MG63 (cell line): ENCODE measurements around the gene ZNF738. TPM values are rescaled to one million over a fixed set of nuclear protein-coding genes. Genes with fewer than 3 reads are reported as not detected.
"Not testable (repeated sequence)": the region's sequence is repeated elsewhere in the genome, so short reads cannot be mapped to it uniquely, and the experiment has no call there.

Experiments
- DNase-seq: peaks from one replicate; pipeline ENCODE4 v3.0.0-alpha.2; 2020
- H3K27me3 ChIP-seq: fragments of 250-450 bp; sonication (Bioruptor Pico); 2 replicates; pipeline ENCODE4 v1.5.1; 2020; ENCODE audit warnings: mild to moderate bottlenecking, moderate library complexity
- H3K36me3 ChIP-seq: fragments of 250-450 bp; sonication (Bioruptor Pico); 2 replicates; pipeline ENCODE4 v1.5.1; 2020; ENCODE audit warnings: mild to moderate bottlenecking, moderate library complexity
- H3K4me3 ChIP-seq: fragments of 250-450 bp; sonication (Bioruptor Pico); 2 replicates; pipeline ENCODE4 v1.5.1; 2020; ENCODE audit warnings: mild to moderate bottlenecking, moderate library complexity
- H3K9me3 ChIP-seq: fragments of 250-450 bp; sonication (Bioruptor Pico); 2 replicates; pipeline ENCODE4 v1.5.1; 2020; ENCODE audit warnings: mild to moderate bottlenecking, moderate library complexity
- total RNA-seq: library from RNA; depleted of rRNA; stranded (reverse); fragments of >200 nt; shearing (Covaris generic); gene quantifications from 2 replicates; pipeline ENCODE4 v1.2.3, GENCODE V29; 2014; ENCODE audit warnings: low replicate concordance; rRNA removed

ZNF738 gene
- 6.4 and 17.9 TPM in 2 replicates for total RNA-seq

DNA sequence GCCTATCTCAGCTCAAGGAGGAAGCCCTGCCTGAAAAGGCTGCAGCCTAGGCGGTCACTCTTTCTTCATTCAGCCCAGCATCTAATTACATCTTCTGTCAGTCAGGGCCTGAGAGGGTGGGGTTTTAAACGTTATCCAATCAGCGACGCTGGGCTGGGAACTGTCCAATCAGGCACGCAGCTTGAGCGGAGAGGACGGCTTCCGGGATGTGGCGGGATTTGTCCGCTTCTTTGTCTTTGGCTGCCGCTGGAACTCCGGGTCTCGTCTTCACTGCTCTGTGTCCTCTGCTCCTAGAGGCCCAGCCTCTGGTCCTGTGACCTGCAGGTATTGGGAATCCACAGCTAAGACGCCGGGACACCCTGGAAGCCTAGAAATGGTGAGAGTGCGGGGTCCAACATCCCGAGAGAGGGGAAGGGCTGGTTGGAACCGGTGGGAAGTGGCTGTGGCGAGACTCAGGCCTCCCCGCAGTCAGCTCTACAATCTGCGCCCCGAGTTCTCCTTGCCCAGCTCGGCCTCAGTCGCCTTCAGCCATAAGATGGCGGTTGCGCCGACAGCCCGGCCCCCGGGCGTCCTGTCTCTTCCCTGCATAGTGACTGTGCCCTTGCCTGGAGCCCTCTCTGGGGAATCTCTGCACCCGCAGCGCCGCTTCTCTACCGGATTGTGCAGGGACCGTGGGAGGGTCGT is at the start of gene ZNF738:
Gene ZNF738 (plus strand): TSS at position 233 of the 684 bp plus-strand sequence. CDS start 141 bp downstream, at position 374.
- H3K27me3 ChIP-seq, result no peaks in the 10 kb centered on the region
- peak within 1 kb of the TSS; percentile 77 for H3K4me3 ChIP-seq
- H3K9me3 ChIP-seq, result no peaks in the 10 kb centered on the region
- DNase-seq, result peak; percentile 89
- H3K36me3 ChIP-seq, result peaks cover 12% of the 10 kb centered on the region

DNA sequence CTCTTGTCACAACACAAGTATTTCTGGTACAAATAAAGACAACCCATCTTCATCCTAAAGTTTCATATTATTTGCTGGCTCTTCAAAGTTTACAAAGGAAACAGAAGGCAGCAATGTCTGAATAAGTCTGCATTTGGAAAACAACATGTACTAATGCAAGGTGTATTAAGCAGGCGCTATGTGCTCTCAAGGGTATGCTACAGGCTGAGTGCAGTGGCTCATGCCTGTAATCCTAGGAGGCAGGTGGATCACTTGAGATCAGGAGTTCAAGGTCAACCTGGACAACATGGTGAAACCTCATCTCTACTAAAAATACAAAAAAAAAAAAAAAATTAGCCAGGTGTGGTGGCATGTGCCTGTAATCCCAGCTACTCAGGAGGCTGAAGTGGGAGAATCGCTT is 46.0 kb upstream of the ZNF738 start:
- not testable (repeated sequence) for H3K4me3 ChIP-seq, H3K9me3 ChIP-seq, H3K36me3 ChIP-seq, H3K27me3 ChIP-seq, DNase-seq

DNA sequence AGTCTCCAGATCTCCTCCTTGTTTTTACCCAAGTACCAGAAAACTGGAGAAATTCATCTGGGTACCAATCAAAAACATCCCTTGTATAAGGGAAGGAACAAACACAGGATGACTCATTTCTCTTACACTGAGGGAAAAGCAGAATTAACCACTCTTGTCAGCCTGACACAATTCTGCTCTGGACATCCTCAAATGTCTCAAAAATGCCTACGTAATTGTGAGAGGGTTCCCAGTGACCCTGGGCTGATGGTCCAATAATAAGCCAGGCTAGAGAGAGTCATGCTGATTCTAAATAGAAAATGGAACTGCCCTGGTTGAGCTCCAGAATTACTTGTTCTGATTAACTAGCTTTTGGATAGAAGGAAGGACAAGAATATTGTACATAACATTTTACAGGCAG is 44.1 kb upstream of the ZNF738 start:
- no peaks in the 10 kb centered on the region; the same call in none of the 2 replicates for H3K36me3 ChIP-seq

DNA sequence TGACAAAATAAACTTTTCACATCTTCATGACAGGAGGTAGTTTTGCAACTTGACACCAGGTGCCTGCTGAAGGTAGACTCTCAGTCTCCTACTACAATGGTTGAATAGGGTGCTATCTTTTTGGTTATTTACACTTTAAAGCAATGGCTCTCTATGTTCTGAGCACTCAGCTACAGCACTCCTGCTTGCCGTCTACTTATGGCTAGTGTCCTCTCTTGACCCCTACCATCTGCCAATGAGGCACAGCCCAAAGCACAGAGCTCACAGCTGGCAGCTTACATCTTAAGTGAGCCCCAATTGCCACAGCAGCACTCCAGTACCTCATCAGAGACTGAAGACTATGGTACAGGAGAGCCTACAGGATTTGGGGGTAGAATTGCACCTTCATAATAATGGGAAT is 41.0 kb upstream of the ZNF738 start:
- Histone ChIP-seq H3K36me3 (no peaks in the 10 kb centered on the region; the same call in 1 of the 2 replicates), H3K4me3 (no peak overlapping the region), H3K27me3 (no peaks in the 10 kb centered on the region), H3K9me3 (no peaks in the 10 kb centered on the region)
- no peak for DNase-seq

More for the DNA sequence above, 44.1 kb upstream of the ZNF738 start:
- DNase-seq, result no peak
- H3K9me3 ChIP-seq, result no peaks in the 10 kb centered on the region
- H3K27me3 ChIP-seq, result no peaks in the 10 kb centered on the region
- no peak overlapping the region for H3K4me3 ChIP-seq

DNA sequence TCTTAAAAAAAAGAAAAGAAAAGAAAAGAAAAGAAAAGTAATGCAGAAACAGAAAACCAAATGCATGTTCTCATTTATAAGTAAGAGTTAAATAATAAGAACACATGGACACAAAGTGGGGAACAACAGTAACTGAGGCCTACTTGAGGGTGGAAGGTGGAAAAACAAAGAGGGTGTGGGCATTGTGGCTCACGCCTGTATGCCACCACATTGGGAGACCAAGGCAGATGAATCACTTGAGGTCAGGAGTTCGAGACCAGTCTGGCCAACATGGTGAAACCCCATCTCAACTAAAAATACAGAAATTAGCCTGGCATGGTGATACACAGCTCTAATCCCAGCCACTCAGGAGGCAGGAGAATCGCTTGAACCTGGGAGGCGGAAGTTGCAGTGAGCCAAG is 37.7 kb upstream of the ZNF738 start:
- DNase-seq, result no peak

DNA sequence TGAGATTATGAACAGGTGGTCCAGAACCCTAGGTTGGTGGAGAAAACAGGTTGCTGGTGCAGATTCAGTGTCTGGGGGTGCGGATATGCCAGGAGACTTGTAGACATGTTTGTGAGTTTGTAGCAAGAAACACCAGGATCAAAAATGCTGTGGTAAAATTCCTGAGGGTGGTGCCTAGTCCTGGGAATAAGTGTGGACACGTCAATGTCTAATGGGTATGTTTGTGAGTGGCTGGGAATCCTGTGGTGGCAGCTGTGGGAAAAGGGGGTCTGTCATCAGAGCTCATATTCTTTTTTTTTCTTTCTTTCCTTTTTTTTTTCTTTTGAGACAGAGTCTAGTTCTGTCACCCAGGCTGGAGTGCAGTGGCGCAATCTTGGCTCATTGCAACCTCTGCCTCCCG is 36.8 kb upstream of the ZNF738 start:
- Histone ChIP-seq H3K36me3 (peaks cover 8% of the 10 kb centered on the region), H3K27me3 (no peaks in the 10 kb centered on the region), H3K9me3 (peaks cover 3% of the 10 kb centered on the region; the same call in 1 of the 2 replicates), H3K4me3 (no peak overlapping the region)
- DNase-seq, result no peak

More for the DNA sequence above, 37.7 kb upstream of the ZNF738 start:
- Histone ChIP-seq H3K9me3 (peaks cover 3% of the 10 kb centered on the region; the same call in 1 of the 2 replicates), H3K36me3 (peaks cover 3% of the 10 kb centered on the region), H3K27me3 (no peaks in the 10 kb centered on the region), H3K4me3 (no peak overlapping the region)

DNA sequence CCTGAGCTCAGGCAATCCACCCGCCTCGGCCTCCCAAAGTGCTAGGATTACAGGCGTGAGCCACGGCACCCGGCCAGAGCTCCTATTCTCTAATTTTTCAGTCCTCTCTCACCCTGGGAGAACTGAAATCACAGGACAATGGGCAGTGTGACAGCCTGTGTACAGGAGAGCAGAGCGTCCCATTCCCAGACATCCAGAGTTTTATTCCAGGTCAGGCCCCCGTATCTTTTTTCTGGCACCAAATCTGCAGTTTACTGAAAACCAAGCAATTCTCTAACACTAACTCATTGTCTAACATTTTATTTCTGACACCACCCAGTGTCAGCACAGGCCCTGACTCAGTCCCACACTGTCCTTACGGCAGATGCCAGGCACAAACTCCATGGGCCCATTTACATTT is 36.3 kb upstream of the ZNF738 start:
- H3K36me3 ChIP-seq, result peaks cover 8% of the 10 kb centered on the region
- H3K4me3 ChIP-seq, result no peak overlapping the region
- DNase-seq, result no peak
- no peaks in the 10 kb centered on the region for H3K27me3 ChIP-seq
- peaks cover 3% of the 10 kb centered on the region; the same call in 1 of the 2 replicates for H3K9me3 ChIP-seq

DNA sequence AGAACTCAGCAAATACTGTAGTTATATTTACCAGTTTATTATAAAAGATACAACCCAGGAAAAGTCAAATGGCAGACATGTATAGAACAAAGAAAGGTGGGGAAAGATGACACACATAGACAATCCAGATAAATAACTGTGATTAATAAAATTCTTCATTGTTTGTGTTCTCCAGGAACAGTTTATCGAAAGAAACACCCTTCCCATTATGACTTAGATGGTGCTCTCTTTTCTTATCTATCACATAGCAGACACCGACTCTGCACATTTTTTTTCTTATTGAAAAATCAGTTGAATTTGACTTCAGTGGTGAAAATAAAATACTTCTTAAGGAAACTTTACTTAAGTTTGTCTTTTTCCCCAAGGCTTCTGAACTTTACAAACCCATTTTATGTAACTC is 35.8 kb upstream of the ZNF738 start:
- no peak overlapping the region for H3K4me3 ChIP-seq
- peaks cover 11% of the 10 kb centered on the region for H3K36me3 ChIP-seq
- H3K27me3 ChIP-seq, result no peaks in the 10 kb centered on the region
- peaks cover 3% of the 10 kb centered on the region; the same call in 1 of the 2 replicates for H3K9me3 ChIP-seq
- no peak for DNase-seq

DNA sequence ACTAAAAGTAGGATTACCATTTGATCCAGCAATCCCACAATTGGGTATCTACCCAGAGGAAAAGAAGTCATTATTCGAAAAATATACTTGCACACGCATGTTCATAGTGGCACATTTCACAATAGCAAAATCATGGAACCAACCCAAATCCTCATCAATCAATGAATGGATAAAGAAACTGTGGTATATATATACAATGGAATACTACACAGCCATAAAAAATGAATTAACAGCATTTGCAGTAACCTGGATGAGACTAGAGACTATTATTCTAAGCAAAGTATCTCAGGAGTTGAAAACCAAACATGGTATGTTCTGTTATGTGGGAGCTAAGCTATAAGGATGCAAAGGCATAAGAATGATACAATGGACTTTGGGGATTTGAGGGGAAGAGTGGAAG is 32.6 kb upstream of the ZNF738 start:
- no peak for DNase-seq
- Histone ChIP-seq H3K9me3 (peaks cover 3% of the 10 kb centered on the region; the same call in 1 of the 2 replicates), H3K4me3 (no peak overlapping the region), H3K36me3 (peaks cover 11% of the 10 kb centered on the region), H3K27me3 (no peaks in the 10 kb centered on the region)

DNA sequence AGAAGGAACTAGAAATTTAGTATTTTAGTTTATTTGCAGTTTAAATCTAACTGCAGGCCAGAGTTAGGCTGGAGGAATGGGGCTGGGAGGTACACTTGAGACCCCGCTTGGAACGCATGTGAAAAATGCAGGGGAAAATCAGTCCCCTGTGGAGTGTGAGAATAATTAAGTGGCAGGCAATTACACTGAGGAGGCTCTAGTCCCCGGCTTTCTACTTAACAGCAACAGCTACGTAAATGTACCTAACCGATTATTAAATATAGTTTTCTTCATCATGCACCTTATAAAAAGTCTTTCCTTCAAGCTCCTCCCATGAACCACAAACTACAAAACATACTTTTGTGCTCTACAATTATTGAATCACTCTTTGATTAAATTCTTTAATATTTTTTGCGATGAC is 30.4 kb upstream of the ZNF738 start:
- no peak for DNase-seq
- peaks cover 3% of the 10 kb centered on the region; the same call in 1 of the 2 replicates for H3K9me3 ChIP-seq

DNA sequence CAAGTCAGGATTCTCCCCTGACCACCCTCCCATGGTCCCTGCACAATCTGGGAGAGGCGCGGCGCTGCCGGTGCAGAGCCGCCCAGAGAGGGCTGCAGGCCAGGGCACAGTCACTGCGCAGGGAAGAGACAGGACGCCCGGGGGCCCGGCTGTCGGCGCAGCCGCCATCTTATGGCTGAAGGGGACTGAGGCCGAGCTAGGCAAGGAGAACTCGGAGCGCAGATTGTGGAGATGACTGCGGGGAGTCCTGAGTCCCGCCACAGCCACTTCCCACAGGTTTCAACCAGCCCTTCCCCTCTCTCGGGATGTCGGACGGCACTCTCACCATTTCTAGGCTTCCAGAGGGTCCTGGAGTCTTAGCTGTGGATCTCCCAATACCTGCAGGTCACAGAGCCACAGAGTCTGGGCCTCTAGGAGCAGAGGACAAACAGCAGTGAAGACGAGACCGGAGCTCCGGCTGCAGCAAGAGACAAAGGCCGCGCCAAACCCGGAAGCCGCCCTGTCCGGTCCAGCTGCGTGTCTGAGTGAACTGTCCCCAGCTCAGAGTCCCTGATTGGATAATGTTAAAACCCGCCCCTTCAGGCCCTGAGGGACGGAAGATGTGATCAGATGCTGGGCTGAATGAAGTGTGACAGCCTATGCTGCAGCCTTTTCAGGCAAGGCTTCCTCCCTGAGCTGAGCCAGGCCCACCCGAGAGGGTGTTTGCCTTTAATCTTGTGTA is 29.8 kb upstream of the ZNF738 start, which contains the start of gene ZNF708:
Gene ZNF708 (minus strand): TSS at position 526 of the 721 bp plus-strand sequence. CDS start 198 bp downstream, at position 328.
- peak; percentile 88 for DNase-seq
- H3K9me3 ChIP-seq, result peaks cover 3% of the 10 kb centered on the region; the same call in 1 of the 2 replicates
- no peaks in the 10 kb centered on the region for H3K27me3 ChIP-seq
- H3K4me3 ChIP-seq, result peak within 1 kb of the TSS; percentile 76
- peaks cover 11% of the 10 kb centered on the region for H3K36me3 ChIP-seq

More for the DNA sequence above, 30.4 kb upstream of the ZNF738 start:
- Histone ChIP-seq H3K4me3 (peak overlapping the region; percentile 76), H3K36me3 (peaks cover 11% of the 10 kb centered on the region), H3K27me3 (no peaks in the 10 kb centered on the region)

DNA sequence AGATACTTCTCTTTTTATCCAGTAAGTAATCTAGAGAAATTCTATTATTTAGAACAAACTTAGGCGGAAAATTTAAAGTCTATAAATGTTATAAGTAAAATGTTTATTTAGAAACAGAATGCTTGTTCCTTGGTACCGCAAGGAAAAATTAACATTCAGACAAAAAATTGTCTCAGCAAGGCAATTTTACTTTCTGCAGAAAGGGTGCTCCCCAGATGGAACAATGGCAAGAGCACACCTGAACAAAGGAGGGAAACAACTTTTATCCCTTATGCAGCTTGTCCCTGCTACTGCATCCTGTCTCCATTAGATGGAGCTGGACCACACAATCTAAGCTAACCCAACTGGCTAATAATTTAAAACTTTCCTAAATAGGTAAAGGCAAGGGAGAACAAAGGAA is 23.1 kb upstream of the ZNF738 start:
- H3K9me3 ChIP-seq, result no peaks in the 10 kb centered on the region
- H3K27me3 ChIP-seq, result no peaks in the 10 kb centered on the region
- DNase-seq, result no peak
- no peak overlapping the region for H3K4me3 ChIP-seq
- no peaks in the 10 kb centered on the region for H3K36me3 ChIP-seq

DNA sequence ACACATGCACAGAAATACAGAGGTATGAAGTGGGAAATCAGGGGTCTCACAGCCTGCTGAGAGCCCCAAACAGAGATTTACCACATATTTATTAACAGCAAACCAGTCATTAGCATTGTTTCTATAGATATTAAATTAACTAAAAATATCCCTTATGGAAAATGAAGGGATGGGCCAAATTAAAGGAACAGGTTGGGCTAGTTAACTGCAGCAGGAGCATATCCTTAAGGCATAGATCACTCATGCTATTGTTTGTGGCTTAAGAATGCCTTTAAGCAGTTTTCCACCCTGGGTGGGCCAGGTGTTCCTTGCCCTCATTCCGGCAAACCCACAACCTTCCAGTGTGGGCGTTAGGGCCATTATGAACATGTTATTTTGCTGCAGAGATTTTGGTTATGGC is 14.0 kb upstream of the ZNF738 start:
- H3K36me3 ChIP-seq, H3K27me3 ChIP-seq, H3K4me3 ChIP-seq, DNase-seq, H3K9me3 ChIP-seq: not testable (repeated sequence)

DNA sequence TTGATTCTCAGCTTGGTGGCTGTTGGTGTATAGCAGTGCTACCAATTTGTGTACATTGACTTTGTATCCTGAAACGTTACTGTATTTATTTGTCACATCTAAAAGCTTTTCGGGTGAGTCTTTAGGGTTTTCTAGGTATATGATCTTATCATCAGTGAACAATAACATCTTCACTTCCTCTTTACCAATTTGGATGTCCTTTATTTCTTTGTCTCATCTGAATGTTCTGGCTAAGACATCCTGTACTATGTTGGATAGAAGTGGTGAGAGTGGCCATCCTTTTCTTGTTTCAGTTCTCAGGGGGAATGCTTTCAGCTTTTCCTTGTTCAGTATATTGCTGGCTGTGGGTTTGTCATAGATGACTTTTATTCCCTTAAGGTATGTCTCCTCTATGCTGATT is 6.0 kb upstream of the ZNF738 start:
- Histone ChIP-seq H3K27me3 (no peaks in the 10 kb centered on the region), H3K4me3 (no peak overlapping the region), H3K36me3 (no peaks in the 10 kb centered on the region), H3K9me3 (no peaks in the 10 kb centered on the region)
- no peak for DNase-seq

DNA sequence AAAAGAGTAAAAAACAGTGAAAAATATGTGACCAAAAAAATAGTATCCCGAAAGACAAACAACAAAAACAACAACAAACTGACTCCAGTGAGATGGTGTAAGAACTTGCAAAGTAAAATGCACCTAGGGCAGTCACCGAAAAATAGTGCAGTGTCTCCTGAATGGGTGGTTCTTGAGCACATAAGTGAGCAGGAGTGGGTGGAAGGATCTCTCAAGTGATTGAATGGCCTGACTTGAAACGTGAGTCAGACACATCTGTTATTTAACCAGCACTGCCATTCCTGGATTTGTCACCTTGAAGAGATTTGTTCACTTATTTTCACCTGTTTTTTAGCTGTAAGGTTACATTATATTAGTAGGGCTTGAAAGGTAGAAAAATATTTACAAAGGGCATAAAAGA is 3.5 kb downstream of the ZNF738 start:
- Histone ChIP-seq H3K36me3 (peaks cover 12% of the 10 kb centered on the region), H3K9me3 (no peaks in the 10 kb centered on the region), H3K27me3 (no peaks in the 10 kb centered on the region), H3K4me3 (no peak overlapping the region)
- no peak for DNase-seq

DNA sequence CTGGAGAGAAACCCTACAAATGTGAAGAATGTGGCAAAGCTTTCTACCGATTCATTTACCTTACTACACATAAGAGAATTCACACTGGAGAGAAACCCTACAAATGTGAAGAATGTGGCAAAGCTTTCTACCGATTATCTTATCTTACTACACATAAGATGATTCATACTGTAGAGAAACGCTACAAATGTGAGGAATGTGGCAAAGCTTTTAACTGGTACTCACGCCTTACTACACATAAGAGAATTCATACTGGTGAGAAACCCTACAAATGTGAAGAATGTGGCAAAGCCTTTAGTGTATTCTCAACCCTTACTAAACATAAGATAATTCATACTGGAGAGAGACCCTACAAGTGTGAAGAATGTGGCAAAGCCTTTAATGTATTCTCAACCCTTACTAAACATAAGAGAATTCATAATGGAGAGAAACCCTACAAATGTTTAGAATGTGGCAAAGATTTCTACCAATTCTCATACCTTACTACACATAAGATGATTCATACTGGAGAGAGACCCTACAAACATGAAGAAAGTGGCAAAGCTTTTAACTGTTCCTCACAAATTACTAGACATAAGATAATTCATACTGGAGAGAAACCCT is 25.3 kb downstream of the ZNF738 start:
- DNase-seq, result no peak
- H3K36me3 ChIP-seq, result peaks cover 4% of the 10 kb centered on the region; the same call in 1 of the 2 replicates
- no peaks in the 10 kb centered on the region for H3K27me3 ChIP-seq
- no peak overlapping the region for H3K4me3 ChIP-seq
- peaks cover 5% of the 10 kb centered on the region; the same call in 1 of the 2 replicates for H3K9me3 ChIP-seq

DNA sequence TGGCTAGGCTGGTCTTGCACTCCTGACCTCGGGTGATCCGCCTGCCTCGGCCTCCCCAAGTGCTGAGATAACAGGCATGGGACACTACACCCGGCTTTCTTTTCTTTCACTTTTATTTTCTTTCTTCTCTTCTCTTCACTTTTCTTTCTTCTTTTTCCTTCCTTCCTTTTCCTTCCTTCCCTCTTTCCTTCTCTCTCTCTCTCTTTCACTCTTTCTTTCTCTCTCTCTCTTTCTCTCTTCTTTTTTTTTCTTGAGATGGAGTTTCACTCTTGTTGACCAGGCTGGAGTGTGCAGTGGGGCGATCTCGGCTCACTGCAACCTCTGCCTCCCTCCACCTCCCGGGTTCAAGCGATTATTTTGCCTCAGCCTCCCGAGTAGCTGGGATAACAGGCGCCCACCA is 37.3 kb downstream of the ZNF738 start:
- H3K36me3 ChIP-seq, result peaks cover 6% of the 10 kb centered on the region; the same call in 1 of the 2 replicates
- no peak for DNase-seq
- H3K9me3 ChIP-seq, result no peaks in the 10 kb centered on the region
- no peaks in the 10 kb centered on the region for H3K27me3 ChIP-seq
- no peak overlapping the region for H3K4me3 ChIP-seq
